ENCODE data around the gene SPDYA.

The SPDYA gene

DNA sequence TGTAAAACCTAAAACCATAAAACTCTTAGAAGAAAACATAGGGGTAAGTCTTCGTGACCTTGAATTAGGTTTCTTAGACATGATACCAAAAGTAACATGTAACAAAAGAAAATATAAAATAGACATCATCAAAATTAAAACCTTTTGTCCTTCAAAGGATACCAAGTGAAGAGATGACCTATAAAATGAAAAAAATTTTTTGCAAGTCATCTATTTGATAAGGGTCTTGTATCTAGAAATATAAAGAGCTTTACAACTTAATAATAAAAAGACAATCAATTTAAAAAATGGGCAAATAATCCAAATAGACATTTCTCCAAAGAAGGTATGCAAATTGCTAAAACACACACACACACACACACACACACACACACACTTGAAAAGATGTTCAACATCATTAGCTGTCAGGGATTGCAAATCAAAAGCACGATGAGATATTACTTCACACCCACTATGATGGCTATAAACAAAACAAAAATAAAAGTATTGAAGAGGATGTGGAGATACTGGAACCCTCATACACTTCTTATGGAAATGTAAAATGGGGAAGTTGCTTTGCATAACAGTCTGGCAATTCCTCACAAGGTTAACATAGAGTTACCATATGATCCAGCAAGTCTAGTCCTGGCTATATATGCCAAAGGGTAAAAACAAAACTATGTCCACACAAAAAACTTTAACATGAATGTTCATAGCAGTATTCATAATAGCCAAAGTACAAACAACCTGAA, 23.3 kb downstream of the SPDYA start:
- peak; percentile 14 to 21 for DNase-seq

DNA sequence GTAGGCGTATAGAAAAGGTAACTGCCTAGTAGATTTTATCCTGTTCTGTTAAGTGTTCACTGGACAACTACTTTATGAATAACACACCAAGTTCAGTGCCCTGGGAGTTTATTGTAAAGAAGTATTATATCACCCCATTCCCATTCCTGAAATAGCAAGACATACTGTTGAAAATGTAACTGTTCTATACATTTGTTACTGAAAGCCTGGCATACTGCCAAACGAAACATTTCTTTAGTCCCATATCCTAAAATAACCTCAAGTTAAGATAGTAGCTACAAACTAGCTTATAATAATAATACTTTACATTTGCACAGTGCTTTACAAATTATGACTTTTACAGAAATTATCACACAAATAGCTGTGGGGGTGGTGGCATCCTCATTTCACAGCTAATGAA, 25.1 kb downstream of the SPDYA start:
- no peak for DNase-seq

DNA sequence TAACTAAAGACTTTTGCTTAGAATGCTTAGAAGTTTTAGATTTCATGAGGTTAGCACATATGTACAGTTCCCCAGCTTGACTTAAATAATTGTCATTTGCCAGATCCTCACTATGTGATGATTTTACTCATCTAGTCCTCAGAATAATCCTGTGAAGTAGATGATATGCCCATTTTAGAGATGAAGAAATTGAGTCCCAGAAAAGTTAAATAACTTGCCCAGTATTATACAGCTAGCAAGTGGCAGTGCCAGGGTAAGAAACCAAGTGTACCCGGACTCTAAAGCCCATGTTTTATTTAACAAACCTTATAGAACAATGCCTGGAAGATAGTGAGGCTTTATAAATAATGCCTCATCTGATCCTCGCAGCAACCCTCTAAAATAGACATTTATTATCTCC, 28.3 kb downstream of the SPDYA start:
- no peak for DNase-seq

DNA sequence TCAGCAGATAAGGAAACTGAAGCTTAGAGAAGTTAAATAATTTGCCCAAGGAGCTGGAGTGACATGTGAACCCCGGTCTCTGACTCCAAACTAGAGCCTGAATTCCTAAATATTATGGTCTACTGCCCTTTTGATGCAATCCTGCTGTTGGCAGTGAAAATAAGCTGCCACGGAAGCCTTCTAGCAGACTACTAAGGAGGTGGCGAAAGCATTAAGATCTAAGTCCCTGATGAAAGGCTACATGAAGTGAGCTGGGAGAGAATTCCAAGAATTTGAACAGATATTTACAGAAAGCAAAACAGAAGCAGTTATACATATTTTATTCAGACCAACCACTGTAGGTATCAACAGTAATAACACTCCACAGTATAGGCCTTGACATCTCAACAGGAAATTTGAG, 31.4 kb downstream of the SPDYA start:
- DNase-seq, result no peak

DNA sequence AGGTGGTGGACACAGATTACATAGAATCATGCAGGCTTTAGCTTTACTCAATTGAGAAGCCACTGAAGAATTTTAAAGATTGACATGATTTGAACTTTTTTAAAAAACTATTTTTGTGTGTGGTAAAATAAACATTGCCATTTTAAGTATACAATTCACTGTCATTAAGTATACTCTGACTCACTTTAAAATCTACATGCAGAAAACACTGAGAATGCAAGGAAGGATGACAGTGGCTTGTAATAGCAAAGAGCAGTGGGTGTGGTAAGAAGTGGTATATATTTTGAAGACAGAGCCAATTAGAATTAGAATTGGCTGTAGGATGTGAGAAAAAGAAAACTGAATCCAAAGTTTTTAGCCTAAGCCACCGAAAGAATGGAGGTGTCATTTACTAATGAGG, 44.6 kb downstream of the SPDYA start:
- no peak for DNase-seq

DNA sequence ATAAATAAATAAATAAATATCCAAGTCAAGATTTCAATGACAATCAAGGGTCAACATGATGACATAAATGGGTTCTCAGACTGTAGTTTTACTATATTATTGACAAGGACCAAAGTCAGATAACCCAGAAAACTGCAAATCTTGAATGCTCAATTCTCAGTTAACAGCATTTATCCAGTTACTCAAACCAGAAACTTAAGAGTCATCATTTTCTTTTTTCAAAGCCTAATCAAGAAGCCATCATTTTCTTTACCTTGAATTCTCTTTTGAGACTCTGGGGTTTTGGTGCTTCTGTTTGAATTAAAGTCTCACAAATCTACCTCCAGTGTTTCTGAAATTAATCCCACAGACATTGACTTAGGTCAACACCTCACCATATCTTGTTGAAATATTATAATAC, 45.3 kb downstream of the SPDYA start:
- DNase-seq, result no peak

DNA sequence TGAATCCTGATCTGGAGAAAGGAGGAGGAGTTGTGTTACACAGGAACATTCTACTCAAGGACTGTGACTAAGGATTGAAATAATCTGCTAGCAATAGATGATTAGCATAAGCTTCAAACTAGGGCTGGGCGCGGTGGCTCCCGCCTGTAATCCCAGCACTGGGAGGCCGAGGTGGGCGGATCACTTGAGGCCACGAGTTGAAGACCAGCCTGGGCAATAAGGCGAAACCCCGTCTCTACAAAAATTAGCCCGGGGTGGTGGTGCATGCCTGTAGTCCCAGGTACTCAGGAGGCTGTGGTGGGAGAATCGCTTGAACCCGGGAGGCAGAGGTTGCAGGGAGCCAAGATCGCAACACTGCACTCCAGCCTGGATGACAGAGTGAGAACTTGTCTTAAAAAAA, 58.0 kb downstream of the SPDYA start:
- no peak for DNase-seq

DNA sequence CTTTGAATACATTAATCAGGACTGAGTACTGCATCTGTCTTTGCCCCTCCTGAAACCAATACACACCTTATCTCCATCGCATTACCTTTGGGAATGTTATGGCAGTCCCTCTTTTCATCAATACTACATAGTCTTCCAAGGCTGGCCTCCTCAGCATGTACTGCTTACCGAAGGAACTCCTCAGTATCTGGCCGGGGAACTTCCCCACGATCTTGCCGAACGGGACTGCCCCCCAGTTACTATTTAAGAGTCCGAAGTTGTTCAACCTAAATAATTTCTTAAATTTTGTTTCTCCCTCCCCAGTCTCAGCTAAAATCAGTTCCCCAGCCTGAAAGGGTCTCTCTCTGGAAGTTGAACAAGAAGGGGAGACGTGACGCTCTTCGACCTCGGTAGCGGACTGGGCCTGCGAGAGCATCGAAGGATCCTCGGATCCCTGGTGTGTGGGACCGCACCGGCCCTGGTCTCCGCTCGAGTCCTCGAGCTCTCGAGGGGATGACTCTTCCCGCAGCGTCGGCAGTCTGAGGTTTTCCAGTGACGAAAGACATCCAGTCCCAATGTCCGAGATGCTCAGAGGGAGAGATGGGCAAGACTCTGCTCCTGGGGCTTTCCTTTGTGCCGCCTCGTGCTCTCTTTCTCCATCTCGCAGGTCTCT, 59.0 kb downstream of the SPDYA start:
- DNase-seq, result no peak

DNA sequence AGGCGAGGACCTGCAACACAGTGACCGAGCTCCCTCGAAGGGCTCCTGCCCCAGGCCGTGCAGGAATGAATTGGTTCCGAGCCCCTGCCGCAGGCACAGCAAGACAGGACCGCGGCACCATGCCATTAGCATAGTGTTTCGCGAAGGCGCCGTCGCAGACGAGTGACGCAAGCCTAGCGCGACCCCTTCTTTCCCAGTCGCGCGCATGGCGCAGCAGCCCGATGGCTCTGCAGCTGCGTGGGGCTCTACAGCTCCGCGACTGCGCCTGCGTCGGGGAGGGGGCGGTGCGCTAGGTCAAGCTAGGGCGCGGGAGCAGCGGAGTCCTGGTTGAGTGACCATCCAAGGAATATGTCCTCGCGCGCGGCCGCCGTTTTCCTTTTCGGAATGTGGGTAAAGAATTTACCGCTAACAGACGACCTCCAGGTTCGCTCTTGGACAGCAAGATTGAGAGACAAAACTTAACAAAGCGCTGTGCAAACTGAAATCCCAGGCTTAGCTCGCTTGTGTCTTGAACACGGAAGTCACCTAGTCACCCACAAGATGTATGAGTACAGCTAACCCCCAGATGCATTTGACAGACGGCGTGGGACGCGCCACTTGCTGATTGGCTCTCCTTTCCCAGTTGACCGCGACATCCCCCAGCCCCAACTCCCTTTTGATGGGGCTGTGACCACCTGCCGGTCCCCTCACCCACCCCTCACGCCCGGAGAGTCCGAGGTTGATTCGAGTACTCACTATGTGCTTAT, 59.7 kb downstream of the SPDYA start, which contains the start of gene TRMT61B:
TRMT61B (minus strand) TSS at position 164 of the 746 bp plus-strand sequence; CDS start at position 132, 32 bp downstream.
- peak; percentile 90 to 92 for DNase-seq

DNA sequence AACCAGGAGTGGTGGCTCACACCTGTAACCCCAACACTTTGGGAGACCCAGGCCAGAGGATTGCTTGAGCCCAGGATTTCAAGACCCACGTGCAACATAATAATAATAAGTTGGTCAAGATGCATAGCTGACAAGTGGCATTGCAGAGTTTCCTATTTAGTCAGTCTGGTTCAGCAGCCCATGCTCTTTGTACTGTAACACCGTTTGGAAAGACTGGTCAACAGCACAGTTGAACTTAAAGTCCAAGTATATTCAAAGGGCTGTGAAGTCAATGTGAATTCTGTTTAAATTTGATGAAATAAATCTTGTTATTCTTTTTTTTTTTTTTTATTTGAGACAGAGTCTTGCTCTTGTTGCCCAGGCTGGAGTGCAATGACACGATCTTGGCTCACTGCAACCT, 61.0 kb downstream of the SPDYA start:
- DNase-seq, result no peak

DNA sequence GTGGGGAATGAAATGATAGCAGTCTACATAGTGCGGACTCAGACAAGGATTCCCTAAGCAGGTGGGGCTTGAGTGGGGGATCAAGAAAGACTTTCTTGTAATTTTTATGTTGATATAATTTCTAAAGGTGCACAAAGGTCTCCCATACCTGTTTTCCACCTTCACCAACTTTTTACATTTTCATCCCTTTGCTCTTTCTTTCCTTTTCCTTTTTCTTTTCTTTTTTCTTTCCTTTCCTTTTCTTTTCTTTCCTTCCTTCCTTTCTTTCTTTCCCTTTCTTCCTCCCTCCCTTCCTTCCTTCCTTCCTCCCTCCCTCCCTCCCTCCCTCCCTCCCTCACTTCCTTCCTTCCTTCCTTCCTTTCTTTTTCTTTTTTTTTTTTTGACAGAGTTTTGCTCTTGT, 69.6 kb downstream of the SPDYA start:
- DNase-seq, result no peak

DNA sequence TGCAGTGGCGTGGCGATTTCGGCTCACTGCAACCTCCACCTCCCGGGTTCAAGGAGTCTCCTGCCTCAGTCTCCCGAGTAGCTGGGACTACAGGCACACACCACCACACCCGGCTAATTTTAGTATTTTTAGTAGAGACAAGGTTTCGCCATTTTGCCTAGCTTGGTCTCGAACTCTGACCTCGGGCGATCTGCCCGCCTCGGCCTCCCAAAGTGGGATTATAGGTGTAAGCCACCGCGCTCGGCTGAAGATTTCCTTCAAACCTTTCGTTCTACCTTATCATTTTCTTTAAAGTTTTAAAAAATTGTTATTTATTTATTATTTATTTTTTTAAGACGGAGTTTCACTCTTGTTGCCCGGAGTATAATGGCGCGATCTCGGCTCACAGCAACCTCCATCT, 82.9 kb downstream of the SPDYA start:
- no peak for DNase-seq

DNA sequence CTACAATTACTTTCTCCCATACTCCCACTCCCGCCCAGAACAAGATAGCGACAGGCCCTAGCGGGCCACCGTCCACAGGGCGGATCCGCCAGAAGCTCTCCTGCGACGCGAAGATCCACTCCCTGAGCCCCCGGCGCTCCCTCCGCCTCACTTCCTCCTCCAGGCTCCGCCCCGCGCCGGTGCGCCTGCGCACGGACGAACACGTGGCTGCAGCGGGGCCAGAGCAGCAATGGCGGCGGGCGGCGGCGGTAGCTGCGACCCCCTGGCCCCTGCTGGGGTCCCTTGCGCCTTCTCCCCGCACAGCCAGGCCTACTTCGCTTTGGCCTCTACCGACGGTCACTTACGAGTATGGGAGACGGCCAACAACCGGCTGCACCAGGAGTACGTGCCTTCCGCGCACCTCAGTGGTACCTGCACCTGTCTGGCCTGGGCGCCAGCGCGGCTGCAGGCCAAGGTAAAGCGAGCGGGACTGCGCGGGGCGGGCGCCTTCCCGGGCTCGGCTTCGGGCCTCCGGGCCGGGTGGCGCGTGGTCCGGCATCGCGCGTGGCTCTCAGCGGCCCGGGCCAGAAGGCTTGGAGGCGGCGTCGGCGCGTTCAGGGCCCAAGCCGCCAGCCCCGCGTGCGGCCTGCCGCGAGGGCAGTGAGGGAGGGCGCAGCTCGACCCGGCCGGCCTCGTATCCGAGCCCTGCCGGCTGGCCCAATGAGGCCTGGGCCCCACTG, 84.0 kb downstream of the SPDYA start, which contains the start of gene WDR43:
WDR43 (plus strand) TSS at position 198 of the 719 bp plus-strand sequence; CDS start at position 230, 32 bp downstream.
- DNase-seq, result peak; percentile 98 to 99

DNA sequence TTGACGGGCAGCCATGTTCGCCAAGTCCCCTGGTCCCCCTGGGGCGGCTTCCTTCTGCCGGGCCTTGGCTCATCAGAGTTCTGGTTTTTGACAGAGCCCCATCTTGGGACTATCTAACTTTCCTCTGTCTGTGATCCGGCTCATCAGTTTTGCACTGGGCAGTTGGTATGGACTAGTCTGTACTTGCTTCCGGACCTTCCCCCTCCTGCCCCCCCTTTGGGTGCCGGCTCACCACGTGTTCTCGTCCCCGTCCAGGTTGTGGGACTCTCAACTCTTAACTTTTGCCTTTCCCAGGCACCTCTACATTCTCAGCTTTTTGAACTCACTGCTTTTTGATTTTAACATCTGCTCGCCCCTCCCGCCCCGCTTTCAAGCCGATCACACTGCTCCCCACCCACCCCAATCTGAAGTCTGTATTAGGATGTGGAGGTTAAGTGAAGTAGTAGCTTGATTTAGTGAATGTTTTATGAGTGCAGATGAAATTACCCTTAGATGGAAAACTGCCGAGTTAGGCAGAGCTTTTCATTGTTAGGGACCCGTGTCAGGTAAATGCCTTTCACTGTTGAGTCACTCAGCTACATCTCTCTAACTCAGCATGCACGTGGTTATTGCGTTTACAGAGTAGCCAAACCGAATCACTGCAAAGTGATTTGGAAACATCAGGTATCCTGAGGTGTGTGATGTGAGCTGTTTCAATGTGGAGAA, 84.7 kb downstream of the SPDYA start:
- DNase-seq, result peak; percentile 30 to 32

DNA sequence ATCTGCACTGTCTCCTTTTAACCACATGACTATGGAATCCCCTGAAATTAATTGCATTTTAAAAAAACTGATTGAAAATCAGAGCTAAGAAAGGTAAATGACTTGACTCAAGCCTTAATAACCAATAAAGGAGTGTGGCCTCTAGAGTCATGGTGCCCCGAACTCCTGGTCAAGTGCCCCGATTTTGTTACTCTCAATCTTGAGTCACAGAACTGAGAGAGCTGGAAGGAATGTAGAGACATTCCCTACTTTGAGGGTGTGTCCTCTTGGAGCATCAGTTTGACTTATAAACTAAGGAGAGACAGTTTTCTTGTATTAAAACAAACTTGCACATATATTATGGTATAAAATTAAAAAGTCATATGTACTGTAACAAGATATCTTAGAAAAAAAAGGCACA, 86.3 kb downstream of the SPDYA start:
- no peak for DNase-seq

DNA sequence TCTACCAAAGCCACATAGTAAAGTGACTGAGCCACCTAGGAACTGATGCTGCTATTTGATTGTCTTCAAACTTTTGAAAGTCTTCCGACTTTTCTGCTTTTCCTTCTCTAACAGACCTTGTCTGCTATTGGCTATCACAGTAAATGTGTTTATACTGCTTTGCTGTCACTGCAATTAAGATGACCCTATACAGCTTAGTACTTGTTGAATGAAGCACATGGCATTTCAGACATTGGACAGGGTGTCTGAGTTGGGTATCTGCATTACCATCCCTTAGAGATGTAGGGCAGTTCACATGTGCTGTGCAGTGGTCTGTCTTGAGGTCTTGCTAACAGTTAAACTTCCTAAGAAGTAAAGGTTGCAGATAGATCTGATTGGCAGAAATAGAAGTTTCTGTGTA, 87.4 kb downstream of the SPDYA start:
- no peak for DNase-seq
